Left lung (tissue), 10 donors: ENCODE measurements around the gene PRRT1B. TPM values are rescaled to one million over a fixed set of nuclear protein-coding genes. Genes with fewer than 3 reads are reported as not detected.
A peak's percentile ranks its signal among the peaks of the same experiment; 100 is the strongest.

Experiments used
- ATAC-seq: fragments of 200-7000 bp; cut with Tn5 transposase; one replicate; pipeline ENCODE4 v1.9.1; 2020; ENCODE audit warnings: moderate library complexity
- DNase-seq, 4 donors: peaks; one replicate each; pipeline ENCODE4 v3.0.0-alpha.2; 2013 to 2020
- H3K27ac ChIP-seq, 2 donors: fragments of 200-600 bp; sonication (generic) in 1 of 2; one replicate each; pipeline versions ENCODE4 v1.5.0 to v1.8.0; 2020 to 2021
- H3K27me3 ChIP-seq, 2 donors: fragments of 200-600 bp; sonication (generic) in 1 of 2; one replicate each; pipeline versions ENCODE4 v1.5.0 to v1.8.0; 2020 to 2021
- H3K36me3 ChIP-seq, 2 donors: fragments of 200-600 bp; sonication (generic) in 1 of 2; one replicate each; pipeline versions ENCODE4 v1.5.0 to v1.8.0; 2020 to 2021
- H3K4me1 ChIP-seq, 2 donors: fragments of 200-600 bp; one replicate each; pipeline ENCODE4 v1.8.0; 2021
- H3K4me3 ChIP-seq, 2 donors: fragments of 200-600 bp; sonication (generic) in 1 of 2; one replicate each; pipeline versions ENCODE4 v1.5.0 to v1.8.0; 2020 to 2021; ENCODE audit warnings: mild to moderate bottlenecking in 1 of 2
- H3K9me3 ChIP-seq, 2 donors: fragments of 200-600 bp; sonication (generic) in 1 of 2; one replicate each; pipeline versions ENCODE4 v1.5.0 to v1.8.0; 2020 to 2021
- CTCF ChIP-seq, 2 donors: fragments of 200-600 bp; sonication (generic) in 1 of 2; IDR thresholded peaks; one replicate each; pipeline versions ENCODE4 v1.5.0 to v1.8.0; 2021; ENCODE audit warnings: antibody characterized with exemption in 2 of 2
- intact Hi-C, 2 donors: fragments of 100-400 bp; cut with DNase I; formaldehyde crosslinking; loops; one replicate each; pipeline versions ENCODE4 v1.11.2 to v1.14.2; 2022
- polyA plus RNA-seq, 6 donors: library from polyadenylated mRNA; unstranded; fragments of 120-200 nt; gene quantifications; one replicate each; pipeline ENCODE4 v1.2.1, GENCODE V29; 2013; ENCODE audit not compliant: insufficient read length in 6 of 6
- total RNA-seq, 2 donors: library from RNA; stranded (reverse); fragmentation: NEBNext Ultra II Directional; extraction: Animal tissue kit (Norgen Biotek cat#: 25700); gene quantifications; one replicate each; pipeline ENCODE4 v1.2.1, GENCODE V29; 2021
- donor health status: DM: no; HTN: yes; CAD: no.
- donor health status: DM: no; HTN: no; CAD: no.

PRRT1B gene
- total and polyA plus RNA-seq, 8 donors: 2.1 to 9.3 (median 6.4) TPM

GRCh38 chr9:131557855-131558548 is 12.7 kb downstream of the PRRT1B start:
- H3K4me1 ChIP-seq: no peaks in the 10 kb centered on the region
- H3K9me3 ChIP-seq: peaks cover 0 to 10% of the 10 kb centered on the region in 2 donors
- peaks cover 26 to 37% of the 10 kb centered on the region in 2 donors for H3K27me3 ChIP-seq
- H3K36me3 ChIP-seq: no peaks in the 10 kb centered on the region
- no peak for TF ChIP-seq CTCF (IDR thresholded peaks at IDR 0.05)
- ATAC-seq (no peak), DNase-seq (no peak)
- intact Hi-C loops: no loop called here
- H3K4me3 ChIP-seq: no peak overlapping the region
- H3K27ac ChIP-seq: no peak overlapping the region

GRCh38 chr9:131559421-131560000 is 14.2 kb downstream of the PRRT1B start:
- Histone ChIP-seq H3K36me3 (no peaks in the 10 kb centered on the region), H3K27ac (no peak overlapping the region), H3K9me3 (peaks cover 0 to 13% of the 10 kb centered on the region in 2 donors), H3K4me3 (no peak overlapping the region), H3K27me3 (peaks cover 15 to 22% of the 10 kb centered on the region in 2 donors), H3K4me1 (no peaks in the 10 kb centered on the region)
- DNase-seq (no peak), ATAC-seq (peak; percentile 75)
- intact Hi-C loops: no loop called here
- no peak for TF ChIP-seq CTCF (IDR thresholded peaks at IDR 0.05)

- peak in 2 of 4 donors; percentile 0 to 23 for DNase-seq
- ATAC-seq: peak; percentile 32
- intact Hi-C loops: no loop called here
Measured at GRCh38 chr9:131562032-131562959, 17.0 kb downstream of the PRRT1B start.

GRCh38 chr9:131565369-131565768 is 20.0 kb downstream of the PRRT1B start:
- Histone ChIP-seq H3K27me3 (no peaks in the 10 kb centered on the region), H3K4me1 (no peaks in the 10 kb centered on the region)

More at GRCh38 chr9:131562032-131562959, 17.0 kb downstream of the PRRT1B start:
- no peak overlapping the region for H3K27ac ChIP-seq
- TF ChIP-seq CTCF (IDR thresholded peaks at IDR 0.05): no peak
- H3K36me3 ChIP-seq: no peaks in the 10 kb centered on the region
- H3K4me1 ChIP-seq: no peaks in the 10 kb centered on the region
- no peak overlapping the region for H3K4me3 ChIP-seq
- H3K27me3 ChIP-seq: no peaks in the 10 kb centered on the region
- peaks cover 0 to 13% of the 10 kb centered on the region in 2 donors for H3K9me3 ChIP-seq

More at GRCh38 chr9:131565369-131565768, 20.0 kb downstream of the PRRT1B start:
- no peak overlapping the region for H3K27ac ChIP-seq
- intact Hi-C loops: no loop called here
- ATAC-seq: no peak
- no peak for TF ChIP-seq CTCF (IDR thresholded peaks at IDR 0.05)
- no peak overlapping the region for H3K4me3 ChIP-seq
- no peak for DNase-seq
- peaks cover 0 to 12% of the 10 kb centered on the region in 2 donors for H3K36me3 ChIP-seq
- peaks cover 0 to 13% of the 10 kb centered on the region in 2 donors for H3K9me3 ChIP-seq
